ENCODE data around the gene EXOSC6. TPM values are rescaled to one million over a fixed set of nuclear protein-coding genes. Genes with fewer than 3 reads are reported as not detected.
"Not testable (repeated sequence)": the region's sequence is repeated elsewhere in the genome, so short reads cannot be mapped to it uniquely, and the experiment has no call there.

The EXOSC6 gene
- total RNA-seq, 2 experiments from 2014 or later = 18.7 to 23.5 TPM

DNA sequence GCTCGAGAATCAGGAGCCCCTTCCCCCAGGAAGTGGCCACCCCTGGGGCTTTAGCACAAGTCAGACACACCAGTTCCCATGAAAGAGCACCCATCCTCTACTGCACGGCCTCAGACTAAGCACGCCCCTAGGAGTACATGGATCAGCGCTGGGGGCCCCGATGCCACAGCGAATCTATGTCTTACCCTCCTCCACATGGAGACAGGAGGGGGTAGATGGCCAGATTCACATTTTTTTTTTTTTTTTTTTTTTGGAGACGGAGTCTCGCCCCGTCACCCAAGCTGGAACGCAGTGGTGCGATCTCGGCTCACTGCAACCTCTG, 3.2 kb upstream of the EXOSC6 start:
- ATAC-seq = no peak
- ChIA-PET CTCF (interaction anchor here (0.6 to 3.9 kb wide), 3 partner anchors 13 to 1105 kb away, joined by 3 to 17 read pairs (median 3); no protein-coding TSS in a partner anchor), POLR2A (interaction anchor here (0.6 kb wide), 2 partner anchors 50 to 266 kb away, joined by 3 read pairs; no protein-coding TSS in a partner anchor)
- H3K4me3 Mint-ChIP-seq = no peak overlapping the region
- no peak overlapping the region for H3K27ac Mint-ChIP-seq
- peaks cover 63% of the 10 kb centered on the region for H3K36me3 Mint-ChIP-seq (ENCODE audit: low read depth)
- no peaks in the 10 kb centered on the region for H3K27me3 Mint-ChIP-seq
- no peak for DNase-seq
- H3K9me3 Mint-ChIP-seq (ENCODE audit: low read depth) = no peaks in the 10 kb centered on the region
- intact Hi-C loops (cut with DNase I, micrococcal nuclease) = loop anchor here (5.0 to 10.0 kb wide), 2 partner anchors 270 to 282 kb away; partner anchors contain the start of genes COG4 (in 1 of the 2) and SF3B3 (in 1 of the 2)
- H3K4me1 Mint-ChIP-seq = peaks cover 2% of the 10 kb centered on the region

DNA sequence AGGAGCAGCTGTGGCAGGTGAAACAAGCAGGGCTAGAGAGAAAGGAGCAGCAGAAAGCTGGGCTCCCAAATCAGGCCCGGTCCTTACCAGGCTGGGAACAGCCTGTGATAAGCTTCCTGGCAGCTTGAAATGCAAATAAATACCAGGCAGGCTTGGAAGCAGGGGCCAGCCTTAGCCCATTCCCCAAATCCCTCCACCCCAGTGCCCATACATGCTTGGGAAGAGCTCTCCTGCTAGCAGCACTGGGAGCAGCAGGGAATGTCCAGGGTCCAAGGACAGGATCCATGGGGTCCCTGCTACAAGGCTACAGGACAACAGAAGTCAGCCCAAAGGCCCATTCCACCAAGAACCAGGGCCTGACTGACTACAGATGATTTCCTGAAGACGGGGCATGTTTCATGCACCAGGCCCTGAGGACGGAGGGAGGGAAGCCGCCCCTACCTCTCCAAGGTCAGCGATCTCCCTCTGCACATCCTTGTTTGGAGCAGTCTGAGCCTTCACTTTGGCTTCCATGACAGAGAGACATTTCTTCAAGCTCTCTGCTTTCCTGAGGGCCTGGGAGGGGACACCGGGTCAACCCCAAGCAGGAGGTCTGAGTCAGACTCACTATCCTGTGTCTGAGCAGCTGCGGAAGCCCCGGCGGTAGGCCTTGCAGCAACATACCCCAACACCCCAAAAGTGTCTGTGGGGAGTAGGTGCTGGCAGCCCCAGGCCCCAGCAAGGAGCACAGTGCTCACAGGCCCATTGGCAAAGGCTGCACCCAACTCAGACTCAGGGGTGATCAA, 2.6 kb upstream of the EXOSC6 start:
- ChIA-PET POLR2A (interaction anchor here (0.5 to 0.6 kb wide), 2 partner anchors 34 to 267 kb away, joined by 3 read pairs; no protein-coding TSS in a partner anchor), CTCF (interaction anchor here (0.6 to 3.9 kb wide), 11 partner anchors 13 to 1106 kb away, joined by 3 to 17 read pairs (median 3); no protein-coding TSS in a partner anchor)
- Mint-ChIP-seq H3K36me3 (ENCODE audit: low read depth) (peaks cover 64% of the 10 kb centered on the region), H3K27ac (no peak overlapping the region), H3K27me3 (no peaks in the 10 kb centered on the region), H3K9me3 (ENCODE audit: low read depth) (no peaks in the 10 kb centered on the region), H3K4me1 (peaks cover 6% of the 10 kb centered on the region), H3K4me3 (no peak overlapping the region)
- intact Hi-C loops (cut with DNase I, micrococcal nuclease) = loop anchor here in 1 of 2 experiments (10.0 kb wide), 1 partner anchor 270 kb away; the partner anchor contains the start of genes COG4 and SF3B3
- ATAC-seq (no peak), DNase-seq (no peak)

DNA sequence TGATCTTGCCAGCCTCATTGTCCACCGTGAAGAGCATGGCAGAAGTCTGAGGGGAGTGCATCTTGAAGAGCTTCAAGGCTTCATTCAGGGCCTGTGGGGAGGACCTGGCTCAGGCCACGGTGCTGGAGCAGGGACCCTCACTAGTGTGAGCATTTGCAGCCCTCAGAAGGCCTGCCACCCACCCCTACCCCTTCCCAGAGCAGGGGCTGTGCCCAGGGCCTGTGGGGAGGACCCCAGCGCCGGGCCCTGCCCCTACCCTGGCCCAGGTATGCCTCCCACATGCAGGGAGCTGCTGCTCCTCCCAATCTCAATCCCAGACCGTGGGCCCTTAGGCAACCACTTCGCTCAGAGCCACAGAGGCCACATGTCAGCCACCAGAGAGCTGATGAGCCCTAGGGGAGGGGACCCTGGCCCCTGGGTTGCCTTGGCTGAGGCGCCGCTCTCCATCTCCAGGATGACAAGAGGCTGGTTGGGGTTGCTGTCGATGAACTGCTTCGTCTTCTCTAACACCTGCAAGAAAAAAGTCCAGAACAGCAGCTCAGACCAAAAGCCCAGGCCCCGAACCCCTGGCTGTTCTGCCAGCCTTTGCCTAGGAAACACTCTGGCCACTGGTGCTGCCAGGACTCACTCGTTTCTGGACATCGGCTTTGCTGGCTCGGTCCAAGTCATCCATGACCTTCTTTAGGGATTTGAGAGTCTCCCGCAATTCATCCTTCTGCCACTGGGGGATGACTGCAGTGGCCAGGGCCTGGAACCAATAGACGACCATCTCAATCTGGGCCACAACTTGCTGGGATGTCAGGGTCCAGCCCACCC, 1.8 kb upstream of the EXOSC6 start:
- H3K4me3 Mint-ChIP-seq = no peak overlapping the region
- no peak for ATAC-seq
- no peaks in the 10 kb centered on the region for H3K27me3 Mint-ChIP-seq
- POLR2A ChIA-PET = interaction anchor here (0.8 kb wide), 1 partner anchor 34 kb away, joined by 3 read pairs; no protein-coding TSS in a partner anchor
- intact Hi-C loops (cut with DNase I, micrococcal nuclease) = loop anchor here in 1 of 2 experiments (10.0 kb wide), 1 partner anchor 271 kb away; the partner anchor contains the start of genes COG4 and SF3B3
- no peak overlapping the region for H3K27ac Mint-ChIP-seq
- H3K4me1 Mint-ChIP-seq = peaks cover 10% of the 10 kb centered on the region
- H3K36me3 Mint-ChIP-seq (ENCODE audit: low read depth) = peaks cover 60% of the 10 kb centered on the region
- CTCF ChIA-PET = interaction anchor here (0.8 to 3.3 kb wide), 7 partner anchors 14 to 316 kb away, joined by 3 to 14 read pairs (median 3); no protein-coding TSS in a partner anchor
- no peaks in the 10 kb centered on the region for H3K9me3 Mint-ChIP-seq (ENCODE audit: low read depth)
- DNase-seq = peak; percentile 63

DNA sequence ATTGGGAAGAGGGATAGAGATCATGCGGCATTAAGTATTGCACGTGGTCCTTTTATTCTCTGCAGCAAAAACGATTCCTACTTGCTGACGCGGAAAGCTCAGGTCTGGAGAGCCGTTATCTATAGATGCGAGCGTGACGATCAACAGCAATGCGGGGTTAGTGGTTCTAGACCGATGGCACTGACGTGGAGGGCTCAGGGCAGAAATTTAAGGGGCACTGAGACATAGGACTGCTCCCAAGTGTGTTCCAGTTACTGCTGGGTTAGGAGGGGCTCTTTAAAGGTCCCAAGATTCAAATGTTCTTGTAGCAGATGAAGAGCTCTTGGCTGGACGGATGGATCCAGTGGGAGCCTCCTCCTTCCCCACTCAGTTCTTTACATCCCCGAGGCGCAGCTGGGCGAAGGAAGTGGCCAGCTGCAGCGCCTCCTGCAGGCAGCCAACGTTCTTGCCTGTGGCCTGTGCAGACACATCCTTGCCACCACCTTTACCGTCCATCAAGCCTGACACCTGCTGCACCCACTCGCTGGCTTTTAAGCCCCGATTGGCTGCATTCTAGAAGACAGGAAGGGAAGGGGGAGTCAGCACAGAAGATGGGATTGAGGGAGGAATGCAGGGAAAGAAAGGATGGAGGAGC, 732 bp upstream of the EXOSC6 start:
- H3K27ac Mint-ChIP-seq = peak overlapping the region; percentile 47
- H3K36me3 Mint-ChIP-seq (ENCODE audit: low read depth) = peaks cover 52% of the 10 kb centered on the region
- H3K27me3 Mint-ChIP-seq = no peaks in the 10 kb centered on the region
- peak overlapping the region; percentile 84 for H3K4me3 Mint-ChIP-seq
- ChIA-PET POLR2A (interaction anchor here (0.5 to 1.6 kb wide), 4 partner anchors 21 to 310 kb away, joined by 3 to 6 read pairs (median 4); partner anchors contain the start of gene AARS1), CTCF (interaction anchor here (0.7 to 3.3 kb wide), 7 partner anchors 10 to 293 kb away, joined by 3 to 14 read pairs (median 5); partner anchors contain the start of gene DDX19A)
- no peaks in the 10 kb centered on the region for H3K9me3 Mint-ChIP-seq (ENCODE audit: low read depth)
- intact Hi-C loops (cut with DNase I, micrococcal nuclease) = loop anchor here (1.0 to 10.0 kb wide), 3 partner anchors 37 to 272 kb away; partner anchors contain the start of genes AARS1 (in 2 of the 2), COG4 (in 2 of the 2) and SF3B3 (in 2 of the 2)
- DNase-seq (peak; percentile 52), ATAC-seq (no peak)
- peaks cover 15% of the 10 kb centered on the region for H3K4me1 Mint-ChIP-seq

DNA sequence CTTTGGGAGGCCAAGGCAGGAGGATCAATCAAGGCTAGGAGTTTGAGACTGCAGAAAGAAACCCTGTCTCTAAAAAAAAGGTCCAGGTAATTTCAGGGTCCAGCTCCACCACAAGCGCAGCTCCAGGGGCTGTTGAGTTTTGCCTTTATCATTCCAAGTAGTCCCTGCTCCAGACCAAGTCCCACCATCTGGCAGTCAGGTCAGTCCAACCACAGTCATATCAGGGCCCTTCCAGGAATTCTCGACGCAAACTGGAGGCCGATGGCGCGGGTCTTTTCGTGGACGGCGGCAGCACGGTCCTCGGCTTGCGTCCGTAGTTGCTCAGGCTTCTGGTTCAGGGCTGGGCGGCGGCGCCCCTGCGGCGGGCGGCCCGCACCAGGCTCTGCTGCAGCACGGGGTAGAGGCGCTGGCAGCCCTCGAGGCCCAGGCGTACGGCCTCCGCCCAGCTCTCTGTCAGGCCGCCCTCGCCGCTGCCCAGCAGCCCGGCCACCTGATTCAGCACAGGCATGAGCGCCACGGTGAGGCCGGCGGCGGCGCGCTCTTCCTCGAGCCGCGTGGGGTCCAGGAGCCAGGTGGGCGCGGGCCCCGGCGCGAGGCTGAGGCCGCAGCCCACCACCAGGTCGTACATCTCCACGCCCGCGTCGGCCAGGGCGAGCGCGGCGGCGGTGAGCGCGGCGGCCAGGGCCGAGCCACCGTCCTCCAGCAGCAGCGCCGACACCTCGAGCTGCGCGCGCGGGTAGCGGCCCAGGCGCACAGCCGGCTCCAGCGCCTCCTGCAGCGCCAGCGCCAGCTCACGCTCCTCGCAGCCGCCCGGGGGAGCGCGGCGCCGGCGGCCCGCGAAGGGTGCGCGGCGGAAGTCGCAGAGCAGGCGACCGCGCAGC, 752 bp downstream of the EXOSC6 start:
- ChIA-PET POLR2A (interaction anchor here (0.6 to 1.6 kb wide), 4 partner anchors 17 to 100 kb away, joined by 3 to 6 read pairs (median 3); partner anchors contain the start of genes AARS1 and DDX19A), CTCF (interaction anchor here (0.6 to 3.3 kb wide), 10 partner anchors 11 to 295 kb away, joined by 3 to 14 read pairs (median 4); partner anchors contain the start of genes AARS1 and DDX19A)
- H3K27ac Mint-ChIP-seq = peak overlapping the region; percentile 82
- DNase-seq (peak; percentile 69), ATAC-seq (peak; percentile 55)
- peaks cover 48% of the 10 kb centered on the region for H3K36me3 Mint-ChIP-seq (ENCODE audit: low read depth)
- H3K27me3 Mint-ChIP-seq = no peaks in the 10 kb centered on the region
- H3K4me3 Mint-ChIP-seq = peak overlapping the region; percentile 85
- H3K9me3 Mint-ChIP-seq (ENCODE audit: low read depth) = no peaks in the 10 kb centered on the region
- intact Hi-C loops (cut with DNase I, micrococcal nuclease) = loop anchor here (1.0 to 10.0 kb wide), 5 partner anchors 95 to 274 kb away; partner anchors contain the start of genes COG4 (in 1 of the 2), DDX19A (in 1 of the 2), FCSK (in 1 of the 2) and PDPR (in 1 of the 2)
- H3K4me1 Mint-ChIP-seq = peaks cover 22% of the 10 kb centered on the region

DNA sequence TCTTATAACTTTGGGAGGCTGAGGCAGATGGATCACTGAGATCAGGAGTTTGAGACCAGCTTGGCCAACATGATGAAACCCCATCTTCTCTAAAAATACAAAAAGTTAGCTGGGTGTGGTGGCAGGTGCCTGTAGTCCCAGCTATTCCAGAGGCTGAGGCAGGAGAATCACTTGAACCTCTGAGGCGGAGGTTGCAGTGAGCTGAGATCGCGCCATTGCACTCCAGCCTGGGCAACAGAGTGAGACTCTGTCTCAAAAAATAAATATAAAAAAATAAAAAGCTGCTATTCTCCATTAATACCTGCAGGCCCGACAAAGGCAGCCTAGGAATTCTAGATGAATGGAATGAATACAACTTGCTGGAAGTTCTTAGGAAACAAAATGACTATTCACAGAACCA, 2.0 kb downstream of the EXOSC6 start:
- Mint-ChIP-seq H3K27ac (peak overlapping the region; percentile 86), H3K36me3 (ENCODE audit: low read depth) (peaks cover 39% of the 10 kb centered on the region), H3K4me3 (peak overlapping the region; percentile 85), H3K4me1 (peaks cover 26% of the 10 kb centered on the region)
- intact Hi-C loops (cut with DNase I, micrococcal nuclease) = loop anchor here (2.0 to 10.0 kb wide), 2 partner anchors 135 to 275 kb away; partner anchors contain the start of genes COG4 (in 1 of the 2), PDPR (in 1 of the 2) and SF3B3 (in 1 of the 2)
- H3K27me3 Mint-ChIP-seq; H3K9me3 Mint-ChIP-seq (ENCODE audit: low read depth); ATAC-seq; DNase-seq: not testable (repeated sequence)
- CTCF ChIA-PET = interaction anchor here (3.3 kb wide), 1 partner anchor 23 kb away, joined by 11 read pairs; no protein-coding TSS in a partner anchor
- POLR2A ChIA-PET = interaction anchor here (0.6 to 0.7 kb wide), 4 partner anchors 10 to 273 kb away, joined by 3 to 5 read pairs (median 4); no protein-coding TSS in a partner anchor

DNA sequence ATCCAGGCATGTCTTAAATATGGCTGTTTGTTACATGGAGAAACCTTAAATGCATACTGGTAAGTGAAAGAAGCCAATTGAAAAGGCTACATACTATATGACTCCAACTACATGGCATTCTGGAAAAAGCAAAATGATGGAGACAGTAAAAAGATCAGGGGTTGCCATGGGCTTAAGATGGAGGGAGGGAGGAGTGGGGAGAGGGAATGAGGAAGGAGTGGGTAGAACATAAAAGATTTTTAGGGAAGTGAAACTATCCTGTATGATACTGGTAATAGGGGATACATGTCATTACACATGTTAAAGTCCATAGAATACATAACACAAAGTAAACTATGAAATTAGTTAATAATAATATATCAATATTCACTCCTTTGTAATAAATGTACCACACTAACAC, 13.0 kb downstream of the EXOSC6 start:
- CTCF ChIA-PET; H3K27ac Mint-ChIP-seq; DNase-seq; intact Hi-C loops (cut with DNase I, micrococcal nuclease); POLR2A ChIA-PET; H3K9me3 Mint-ChIP-seq (ENCODE audit: low read depth); H3K4me1 Mint-ChIP-seq; H3K4me3 Mint-ChIP-seq; ATAC-seq; H3K27me3 Mint-ChIP-seq: not testable (repeated sequence)
- peaks cover 12% of the 10 kb centered on the region for H3K36me3 Mint-ChIP-seq (ENCODE audit: low read depth)

DNA sequence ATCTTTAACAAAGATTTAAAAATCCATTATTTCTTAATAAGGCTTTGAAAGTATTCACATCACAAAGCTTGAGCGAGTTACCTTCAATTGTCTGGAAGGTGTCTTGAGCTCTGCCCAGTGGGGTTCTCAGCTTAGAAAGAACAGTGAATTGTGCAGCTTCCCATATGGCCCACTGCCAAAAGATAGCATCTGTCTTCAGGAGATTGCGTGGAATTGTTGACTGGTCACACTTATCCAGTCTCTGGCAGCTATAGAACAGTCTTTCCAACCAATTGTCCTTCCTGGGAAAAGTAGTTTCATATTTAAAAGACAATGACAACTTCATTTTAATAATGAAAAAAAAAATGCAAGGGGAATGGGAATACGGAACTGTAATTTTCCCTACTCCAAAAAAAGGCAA, 19.9 kb downstream of the EXOSC6 start:
- ATAC-seq; DNase-seq; H3K4me1 Mint-ChIP-seq; intact Hi-C loops (cut with DNase I, micrococcal nuclease); H3K27ac Mint-ChIP-seq; H3K4me3 Mint-ChIP-seq; POLR2A ChIA-PET; H3K9me3 Mint-ChIP-seq (ENCODE audit: low read depth); H3K27me3 Mint-ChIP-seq: not testable (repeated sequence)
- H3K36me3 Mint-ChIP-seq (ENCODE audit: low read depth) = peaks cover 19% of the 10 kb centered on the region
- CTCF ChIA-PET = interaction anchor here (1.6 kb wide), 1 partner anchor 22 kb away, joined by 3 read pairs; no protein-coding TSS in a partner anchor

DNA sequence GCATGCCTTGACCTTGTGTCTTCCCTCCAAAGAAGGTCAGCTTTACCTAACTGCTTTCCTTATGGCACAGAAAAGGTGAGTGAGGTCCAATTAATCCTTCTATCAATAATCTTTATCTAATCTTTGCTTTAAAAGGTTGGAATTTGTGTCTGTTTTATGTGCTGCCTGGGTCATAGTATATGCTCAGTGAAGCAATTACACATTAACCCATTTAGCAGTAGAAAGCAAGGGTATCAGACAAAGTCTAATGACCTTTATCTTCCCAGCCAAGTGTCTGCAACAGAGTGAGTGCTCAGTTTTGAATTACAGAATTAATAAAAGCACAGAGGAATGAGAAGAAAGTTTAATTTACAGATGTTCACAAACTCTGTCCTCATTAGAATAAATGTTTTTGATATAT, 25.7 kb downstream of the EXOSC6 start:
- DNase-seq; CTCF ChIA-PET; ATAC-seq; intact Hi-C loops (cut with DNase I, micrococcal nuclease); H3K4me3 Mint-ChIP-seq; H3K9me3 Mint-ChIP-seq (ENCODE audit: low read depth); H3K27me3 Mint-ChIP-seq; POLR2A ChIA-PET: not testable (repeated sequence)
- peaks cover 22% of the 10 kb centered on the region for H3K36me3 Mint-ChIP-seq (ENCODE audit: low read depth)
- H3K27ac Mint-ChIP-seq = peak overlapping the region; percentile 58
- peaks cover 15% of the 10 kb centered on the region for H3K4me1 Mint-ChIP-seq

All from activated CD4-positive, alpha-beta T cell treated with anti-CD3 and anti-CD28 coated beads for 36 hours (primary cell).